Measurements from ENCODE around the gene COL9A3. TPM values are rescaled to one million over a fixed set of nuclear protein-coding genes. Genes with fewer than 3 reads are reported as not detected.
"Not testable (repeated sequence)": the region's sequence is repeated elsewhere in the genome, so short reads cannot be mapped to it uniquely, and the experiment has no call there.

The COL9A3 gene
- total RNA-seq, 1 experiment from 2014 or later, result 150 TPM

DNA sequence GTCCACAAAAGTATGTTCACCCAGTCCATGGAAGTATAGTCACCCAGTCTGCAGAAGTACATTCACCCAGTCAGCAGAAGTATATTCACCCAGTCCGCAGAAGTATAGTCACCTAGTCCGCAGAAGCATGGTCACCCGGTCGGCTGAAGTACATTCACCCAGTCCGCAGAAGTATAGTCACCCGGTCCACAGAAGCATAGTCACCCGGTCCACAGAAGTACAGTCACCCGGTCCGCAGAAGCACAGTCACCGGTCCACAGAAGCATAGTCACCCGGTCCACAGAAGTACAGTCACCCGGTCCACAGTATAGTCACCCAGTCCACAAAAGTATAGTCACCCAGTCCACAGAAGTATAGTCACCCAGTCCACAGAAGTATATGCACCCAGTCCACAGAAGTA lies 36.0 kb downstream of the COL9A3 start:
- no peak overlapping the region for H3K27ac ChIP-seq (ENCODE audit: insufficient read length, low read depth, low read length)
- H2BK12ac ChIP-seq (ENCODE audit: insufficient read length, low read depth, low read length), result no peak overlapping the region
- H2BK15ac ChIP-seq (ENCODE audit: low read depth, low read length), result no peak overlapping the region
- H3K23ac ChIP-seq (ENCODE audit: insufficient read length, low read depth, low read length), result no peak overlapping the region
- H3K56ac ChIP-seq (ENCODE audit: insufficient read length, low read depth, low read length), result no peak overlapping the region
- H3K9ac ChIP-seq (ENCODE audit: extremely low read depth, insufficient read length, low read length), result no peak overlapping the region
- H2BK20ac ChIP-seq (ENCODE audit: low read depth, low read length, poor library complexity, severe bottlenecking), result no peak overlapping the region
- Mint-ChIP-seq H3K4me1 (peaks cover 0 to 9% of the 10 kb centered on the region in 2 experiments; a peak in 2 of 4 replicates), H3K36me3 (ENCODE audit: insufficient read depth in 1 of 3, low read depth in 3 of 3) (peaks cover 26 to 61% (median 56%) of the 10 kb centered on the region in 3 experiments), H3K27me3 (ENCODE audit: low read depth) (no peaks in the 10 kb centered on the region), H3K4me3 (no peak overlapping the region), H3K9me3 (no peaks in the 10 kb centered on the region), H3K27ac (peak overlapping the region in 1 of 3 experiments; percentile 22; a peak in 1 of 7 replicates)
- no peak overlapping the region for H4K8ac ChIP-seq (replicated peaks; ENCODE audit: insufficient read length, low read depth, low read length)
- H3K9me3 ChIP-seq (ENCODE audit: control insufficient read depth, low read depth, low read length), result no peaks in the 10 kb centered on the region
- no peak overlapping the region for H2AK5ac ChIP-seq (ENCODE audit: insufficient read length, low read length)
- no peak overlapping the region for H3K4me2 ChIP-seq (ENCODE audit: insufficient read depth, insufficient read length, low read length)
- no peaks in the 10 kb centered on the region for H3K27me3 ChIP-seq (ENCODE audit: insufficient read depth, low read length)
- no CpG with 5 or more reads among the region's 12 CpGs for WGBS (ENCODE audit: extremely low coverage, insufficient read length, low lambda C conversion rate)
- H4K5ac ChIP-seq (ENCODE audit: insufficient read length, low read depth, low read length), result no peak overlapping the region
- H3K14ac ChIP-seq (ENCODE audit: insufficient read depth, low read length), result no peak overlapping the region
- DNase-seq, result no peak
- no peak overlapping the region for H3K18ac ChIP-seq (ENCODE audit: insufficient read length, low read depth, low read length)
- no peaks in the 10 kb centered on the region for H3K79me1 ChIP-seq (ENCODE audit: insufficient read depth, low read depth, low read length, poor library complexity, severe bottlenecking)
- H2AFZ ChIP-seq (ENCODE audit: low read length), result no peak overlapping the region
- H3T11ph ChIP-seq (ENCODE audit: low read length), result no peak overlapping the region
- no peaks in the 10 kb centered on the region for H3K79me2 ChIP-seq (ENCODE audit: insufficient read depth, low read length)
- TF ChIP-seq CTCF (conservative IDR thresholded peaks at IDR 0.05), result no peak
- no peak overlapping the region for H2BK5ac ChIP-seq (ENCODE audit: insufficient read length, low read length)
- no peaks in the 10 kb centered on the region for H3K4me1 ChIP-seq (ENCODE audit: insufficient read depth, low read length)
- no peaks in the 10 kb centered on the region for H3K23me2 ChIP-seq (ENCODE audit: insufficient read length, low read depth, low read length, poor library complexity, severe bottlenecking)
- H3K4ac ChIP-seq (ENCODE audit: low read depth, low read length), result no peak overlapping the region
- H2BK120ac ChIP-seq (ENCODE audit: low read depth, low read length, poor library complexity, severe bottlenecking), result no peak overlapping the region
- H4K20me1 ChIP-seq (ENCODE audit: control insufficient read depth, insufficient read depth, insufficient read length), result no peaks in the 10 kb centered on the region
- no peak overlapping the region for H4K91ac ChIP-seq (ENCODE audit: insufficient read length, low read depth, low read length)

GRCh38 chr20:62853304-62853703 lies 36.5 kb downstream of the COL9A3 start:
- H3K27me3 Mint-ChIP-seq (ENCODE audit: low read depth); H3K9me3 ChIP-seq (ENCODE audit: control insufficient read depth, low read depth, low read length); H3K4me3 Mint-ChIP-seq; H3K9ac ChIP-seq (ENCODE audit: extremely low read depth, insufficient read length, low read length); H3K27ac Mint-ChIP-seq; H4K20me1 ChIP-seq (ENCODE audit: control insufficient read depth, insufficient read depth, insufficient read length); H2BK5ac ChIP-seq (ENCODE audit: insufficient read length, low read length); H3K56ac ChIP-seq (ENCODE audit: insufficient read length, low read depth, low read length); H3K79me1 ChIP-seq (ENCODE audit: insufficient read depth, low read depth, low read length, poor library complexity, severe bottlenecking); H3K23ac ChIP-seq (ENCODE audit: insufficient read length, low read depth, low read length); H4K8ac ChIP-seq (replicated peaks; ENCODE audit: insufficient read length, low read depth, low read length); H3K4ac ChIP-seq (ENCODE audit: low read depth, low read length); H4K5ac ChIP-seq (ENCODE audit: insufficient read length, low read depth, low read length); H3K18ac ChIP-seq (ENCODE audit: insufficient read length, low read depth, low read length); H3K4me1 ChIP-seq (ENCODE audit: insufficient read depth, low read length); H3T11ph ChIP-seq (ENCODE audit: low read length); H3K4me1 Mint-ChIP-seq; H4K91ac ChIP-seq (ENCODE audit: insufficient read length, low read depth, low read length); H2BK15ac ChIP-seq (ENCODE audit: low read depth, low read length); H2AK5ac ChIP-seq (ENCODE audit: insufficient read length, low read length); H3K14ac ChIP-seq (ENCODE audit: insufficient read depth, low read length); H2BK120ac ChIP-seq (ENCODE audit: low read depth, low read length, poor library complexity, severe bottlenecking); H3K9me3 Mint-ChIP-seq; H3K79me2 ChIP-seq (ENCODE audit: insufficient read depth, low read length); H3K27ac ChIP-seq (ENCODE audit: insufficient read length, low read depth, low read length); H2AFZ ChIP-seq (ENCODE audit: low read length); H3K23me2 ChIP-seq (ENCODE audit: insufficient read length, low read depth, low read length, poor library complexity, severe bottlenecking); H3K4me2 ChIP-seq (ENCODE audit: insufficient read depth, insufficient read length, low read length); H2BK20ac ChIP-seq (ENCODE audit: low read depth, low read length, poor library complexity, severe bottlenecking); H3K27me3 ChIP-seq (ENCODE audit: insufficient read depth, low read length); H2BK12ac ChIP-seq (ENCODE audit: insufficient read length, low read depth, low read length); DNase-seq: not testable (repeated sequence)
- WGBS (ENCODE audit: extremely low coverage, insufficient read length, low lambda C conversion rate), result no CpG with 5 or more reads among the region's 6 CpGs
- peaks cover 25 to 59% (median 51%) of the 10 kb centered on the region in 3 experiments for H3K36me3 Mint-ChIP-seq (ENCODE audit: insufficient read depth in 1 of 3, low read depth in 3 of 3)

Measured in H9 (cell line).